GM12874 (cell line): Measurements from ENCODE around the gene BEND2.

Source experiments
- TF ChIP-seq, protein P1 (sequence below): IDR thresholded peaks from 2 replicates; pipeline ENCODE4 v1.5.1; 2011; ENCODE audit warnings: low read depth, mild to moderate bottlenecking, control low read depth, low read length, moderate library complexity; ENCODE audit not compliant: insufficient read depth

BEND2 gene

DNA sequence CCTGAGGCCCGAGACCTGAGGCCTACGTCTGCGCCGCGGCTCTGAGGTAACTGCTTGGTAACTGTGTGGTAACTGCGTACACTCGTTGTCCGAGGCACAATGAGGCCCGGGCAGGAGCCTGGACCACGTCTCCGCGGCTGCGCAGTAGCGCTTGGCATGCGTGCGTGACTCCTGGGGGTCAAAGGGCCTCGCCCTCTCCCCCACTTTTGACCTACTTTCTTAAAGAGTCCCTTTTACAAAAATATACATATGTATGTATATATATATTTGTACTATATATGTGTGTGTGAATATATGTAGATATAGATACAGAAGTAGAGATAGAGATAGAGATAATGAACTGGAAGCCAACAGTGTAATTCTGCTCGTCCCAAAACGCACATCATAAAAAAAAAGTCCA, at the start of gene BEND2:
TSS of gene BEND2 (minus strand) at position 101 of the 400 bp plus-strand sequence. CDS start 136 bp downstream, outside the sequence.
- TF ChIP-seq, protein P1, sequence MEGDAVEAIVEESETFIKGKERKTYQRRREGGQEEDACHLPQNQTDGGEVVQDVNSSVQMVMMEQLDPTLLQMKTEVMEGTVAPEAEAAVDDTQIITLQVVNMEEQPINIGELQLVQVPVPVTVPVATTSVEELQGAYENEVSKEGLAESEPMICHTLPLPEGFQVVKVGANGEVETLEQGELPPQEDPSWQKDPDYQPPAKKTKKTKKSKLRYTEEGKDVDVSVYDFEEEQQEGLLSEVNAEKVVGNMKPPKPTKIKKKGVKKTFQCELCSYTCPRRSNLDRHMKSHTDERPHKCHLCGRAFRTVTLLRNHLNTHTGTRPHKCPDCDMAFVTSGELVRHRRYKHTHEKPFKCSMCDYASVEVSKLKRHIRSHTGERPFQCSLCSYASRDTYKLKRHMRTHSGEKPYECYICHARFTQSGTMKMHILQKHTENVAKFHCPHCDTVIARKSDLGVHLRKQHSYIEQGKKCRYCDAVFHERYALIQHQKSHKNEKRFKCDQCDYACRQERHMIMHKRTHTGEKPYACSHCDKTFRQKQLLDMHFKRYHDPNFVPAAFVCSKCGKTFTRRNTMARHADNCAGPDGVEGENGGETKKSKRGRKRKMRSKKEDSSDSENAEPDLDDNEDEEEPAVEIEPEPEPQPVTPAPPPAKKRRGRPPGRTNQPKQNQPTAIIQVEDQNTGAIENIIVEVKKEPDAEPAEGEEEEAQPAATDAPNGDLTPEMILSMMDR: no peak

- TF ChIP-seq, protein P1: no peak
Observed at GRCh38 chrX:18255059-18255458, 34.4 kb upstream of the BEND2 start.

DNA sequence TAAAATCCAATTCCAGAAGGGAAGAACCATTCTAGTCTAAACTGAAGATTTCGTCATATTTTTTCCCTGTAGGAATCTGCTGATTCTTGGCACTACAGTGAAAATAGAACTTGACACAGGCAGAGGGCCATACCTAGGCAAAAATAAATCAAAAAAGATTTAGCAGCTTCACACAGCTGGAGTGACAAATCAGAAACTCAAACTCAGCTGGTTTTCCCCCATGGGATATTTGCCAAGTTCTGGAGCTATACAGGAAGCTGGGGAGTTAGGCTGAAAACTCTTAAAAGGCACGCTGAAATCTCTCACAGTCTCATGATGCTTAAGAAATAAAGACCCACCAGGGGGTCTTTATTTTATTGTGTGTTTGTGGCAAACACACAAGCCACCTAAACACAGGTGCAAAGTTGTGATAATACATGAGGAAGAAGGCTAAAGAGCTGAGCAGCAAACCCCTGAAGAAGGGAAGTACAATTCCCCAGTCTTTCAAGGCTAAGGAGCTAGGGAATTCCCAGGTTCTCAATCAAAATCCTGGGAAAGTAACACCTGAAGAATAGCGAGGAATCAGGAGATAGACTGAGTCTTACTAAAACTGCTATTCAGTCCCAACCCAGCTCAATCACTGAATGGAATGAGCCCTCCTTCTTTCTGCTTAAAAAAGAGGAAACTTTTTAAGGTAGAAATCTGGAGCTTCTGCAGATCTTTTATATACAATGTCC, 32.1 kb upstream of the BEND2 start:
- TF ChIP-seq, protein P1: no peak

GRCh38 chrX:18228069-18228468, 7.4 kb upstream of the BEND2 start:
- TF ChIP-seq, protein P1: no peak

DNA sequence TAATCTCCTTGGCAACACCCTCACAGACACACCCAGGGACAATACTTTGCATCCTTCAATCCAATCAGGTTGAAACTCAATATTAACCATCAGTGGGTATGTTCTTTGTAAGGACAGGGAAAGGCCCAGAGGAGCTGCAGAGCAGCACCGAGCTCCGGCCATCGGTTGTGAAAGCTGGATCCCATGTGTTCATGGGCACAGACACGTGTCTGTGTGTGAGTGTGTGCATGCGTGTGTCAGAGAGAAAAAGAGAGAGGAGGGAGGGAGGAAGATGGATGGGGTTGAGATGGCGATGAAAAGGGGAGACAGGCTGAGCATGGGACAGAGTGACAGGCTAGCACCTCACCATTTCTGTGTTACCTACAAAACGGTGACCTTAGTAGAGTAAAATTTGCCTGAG, 6.8 kb upstream of the BEND2 start:
- TF ChIP-seq, protein P1: no peak

DNA sequence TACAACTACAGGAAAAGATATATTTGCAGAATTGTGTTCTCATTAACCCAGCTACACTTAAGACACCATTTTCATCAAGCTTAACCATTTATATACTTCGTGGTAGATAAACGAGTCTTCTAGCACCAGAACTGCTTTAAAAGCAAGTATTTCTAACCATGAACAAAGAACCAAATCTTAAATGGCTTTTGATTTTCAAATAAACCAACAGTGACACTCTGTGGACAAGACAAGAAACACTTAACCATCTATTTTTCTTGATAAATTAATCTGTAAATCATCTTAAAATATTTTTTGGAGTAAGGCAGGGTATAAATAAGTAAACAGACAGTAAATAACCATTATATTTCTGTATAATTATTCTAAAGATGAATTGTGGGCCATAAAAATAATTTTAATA, 10.2 kb downstream of the BEND2 start:
- TF ChIP-seq, protein P1: no peak

DNA sequence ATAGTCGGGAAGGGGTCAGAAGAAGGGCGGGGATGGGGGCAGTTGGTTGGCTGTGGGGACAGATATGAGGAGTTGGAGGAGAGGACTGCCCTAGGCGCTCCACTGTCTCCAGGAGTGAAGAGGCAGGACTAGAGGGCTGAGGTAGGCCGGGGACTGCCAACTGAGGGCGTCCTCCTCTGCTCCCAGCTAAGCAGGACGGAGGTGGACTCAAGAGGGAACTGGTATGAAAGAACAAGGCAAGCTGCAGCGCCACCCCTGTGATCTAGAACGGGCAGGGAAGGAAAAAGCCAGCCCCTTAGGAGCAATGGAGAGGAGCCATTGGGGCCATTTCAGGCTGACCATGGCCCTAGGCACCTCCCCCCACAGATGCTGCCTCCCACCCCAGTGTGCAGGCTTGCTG, 14.0 kb downstream of the BEND2 start:
- TF ChIP-seq, protein P1: no peak
